H1 (cell line): ENCODE measurements around the gene SPPL2B. TPM values are rescaled to one million over a fixed set of nuclear protein-coding genes. Genes with fewer than 3 reads are reported as not detected.

Source experiments
- CTCF ChIA-PET: fragments of 300-600 bp; sonication (Branson Sonifier 250); formaldehyde crosslinking; loops from one replicate; lab custom pipeline; 2021; ENCODE audit not compliant: partially characterized antibody; lab: Charles Lee
- POLR2A ChIA-PET: fragments of 300-600 bp; sonication (Branson Sonifier 250); formaldehyde crosslinking; loops from one replicate; lab custom pipeline; 2021; ENCODE audit warnings: inconsistent platforms; ENCODE audit not compliant: partially characterized antibody; lab: Charles Lee
- DNase-seq, 2 experiments: peaks; one replicate each; pipeline versions ENCODE4 v3.0.0 to v3.0.0-alpha.2; 2010 to 2022; ENCODE audit warnings: low spot score in 2 of 2, low read depth in 1 of 2, mixed read lengths in 1 of 2
- FAIRE-seq: peaks from 2 replicates; lab custom pipeline; 2011; peaks lifted over from hg19 to GRCh38; lab: Jason Lieb, UNC
- H2AFZ ChIP-seq: 2 replicates; pipeline ENCODE4 v1.8.1; 2012; ENCODE audit warnings: low read length, inconsistent platforms
- H2AK5ac ChIP-seq: 2 replicates; pipeline ENCODE4 v1.6.1; 2013; ENCODE audit warnings: low read depth, low read length
- H2BK120ac ChIP-seq: replicated peaks from 2 replicates; pipeline ENCODE3; 2013; ENCODE audit warnings: low read depth, low read length, inconsistent platforms
- H2BK12ac ChIP-seq: 2 replicates; pipeline ENCODE4 v1.6.1; 2013; ENCODE audit warnings: low read depth, low read length
- H2BK15ac ChIP-seq: 2 replicates; pipeline ENCODE4 v1.6.1; 2013; ENCODE audit warnings: low read length
- H2BK20ac ChIP-seq: 2 replicates; pipeline ENCODE4 v1.6.1; 2013; ENCODE audit warnings: low read length
- H2BK5ac ChIP-seq: 2 replicates; pipeline ENCODE4 v1.6.1; 2013; ENCODE audit warnings: low read depth, low read length
- H3K14ac ChIP-seq: 2 replicates; pipeline ENCODE4 v1.6.1; 2013; ENCODE audit warnings: inconsistent platforms; ENCODE audit not compliant: insufficient read length
- H3K18ac ChIP-seq: 2 replicates; pipeline ENCODE4 v1.6.1; 2013; ENCODE audit warnings: low read length; ENCODE audit errors: extremely low read depth
- H3K23ac ChIP-seq: 2 replicates; pipeline ENCODE4 v1.6.1; 2013; ENCODE audit warnings: inconsistent platforms; ENCODE audit not compliant: insufficient read length
- H3K23me2 ChIP-seq: 2 replicates; pipeline ENCODE4 v1.6.1; 2013; ENCODE audit warnings: low read depth, low read length
- H3K27ac ChIP-seq: 2 replicates; pipeline ENCODE4 v1.6.1; 2011; ENCODE audit warnings: low read depth, low read length, inconsistent platforms
- H3K27me3 ChIP-seq, 4 experiments: replicated peaks in 1 of 4; 1 replicate in 1 of 4; 2 replicates in 3 of 4; pipeline versions ENCODE4 v1.6.1 to v1.8.1; 2011 to 2013; ENCODE audit warnings: low read length in 3 of 4, mild to moderate bottlenecking in 3 of 4, inconsistent platforms in 2 of 4, mixed read lengths in 2 of 4, moderate library complexity in 1 of 4; ENCODE audit not compliant: control insufficient read depth in 3 of 4, insufficient read depth in 3 of 4; ENCODE audit errors: extremely low read depth in 1 of 4
- H3K36me3 ChIP-seq, 4 experiments: 2 replicates each; pipeline versions ENCODE4 v1.6.1 to v1.8.1; 2011 to 2013; ENCODE audit warnings: mild to moderate bottlenecking in 4 of 4, low read length in 3 of 4, moderate library complexity in 2 of 4, control low read depth in 1 of 4, inconsistent platforms in 1 of 4; ENCODE audit not compliant: insufficient read depth in 4 of 4, control insufficient read depth in 2 of 4
- H3K4ac ChIP-seq: replicated peaks from 2 replicates; pipeline ENCODE3; 2013; ENCODE audit warnings: low read length, low read depth, mixed read lengths, inconsistent platforms; ENCODE audit not compliant: insufficient read length
- H3K4me1 ChIP-seq, 4 experiments: replicated peaks in 1 of 4; 1 replicate in 1 of 4; 2 replicates in 3 of 4; pipeline versions ENCODE4 v1.6.1 to v1.8.1; 2011 to 2013; ENCODE audit warnings: low read length in 3 of 4, inconsistent platforms in 2 of 4, mixed read lengths in 1 of 4; ENCODE audit not compliant: insufficient read depth in 4 of 4, control insufficient read depth in 3 of 4
- H3K4me2 ChIP-seq, 2 experiments: 2 replicates each; pipeline versions ENCODE4 v1.6.1 to v1.8.1; 2011 to 2013; ENCODE audit warnings: low read depth in 2 of 2, low read length in 2 of 2, control low read depth in 1 of 2, inconsistent platforms in 1 of 2, mild to moderate bottlenecking in 1 of 2; ENCODE audit not compliant: insufficient read depth in 1 of 2
- H3K4me3 ChIP-seq, 4 experiments: fragments of 200-600, 300-600 bp in 1 of 4; sonication (generic), shearing (Covaris generic), sonication (Bioruptor Twin) in 1 of 4; 2 replicates each; pipeline versions ENCODE4 v1.5.1 to v1.8.1; 2011 to 2016; ENCODE audit warnings: low read length in 4 of 4, low read depth in 3 of 4, control low read depth in 2 of 4, inconsistent platforms in 2 of 4, mild to moderate bottlenecking in 2 of 4, mixed read lengths in 1 of 4, moderate library complexity in 1 of 4; ENCODE audit not compliant: insufficient read depth in 2 of 4; ENCODE audit errors: extremely low read depth in 1 of 4
- H3K56ac ChIP-seq: replicated peaks from 2 replicates; pipeline ENCODE3; 2013; ENCODE audit warnings: low read depth, mild to moderate bottlenecking, mixed read lengths, low read length, inconsistent platforms; ENCODE audit not compliant: insufficient read length
- H3K79me1 ChIP-seq: 2 replicates; pipeline ENCODE4 v1.6.1; 2013; ENCODE audit warnings: low read depth, low read length, control low read depth
- H3K79me2 ChIP-seq, 2 experiments: 2 replicates each; pipeline versions ENCODE4 v1.6.1 to v1.8.1; 2012 to 2013; ENCODE audit warnings: low read length in 2 of 2, mild to moderate bottlenecking in 2 of 2, inconsistent platforms in 1 of 2; ENCODE audit not compliant: insufficient read depth in 2 of 2, control insufficient read depth in 1 of 2
- H3K9ac ChIP-seq, 4 experiments: replicated peaks in 1 of 4; 1 replicate in 1 of 4; 2 replicates in 3 of 4; pipeline versions ENCODE4 v1.6.1 to v1.8.1; 2011 to 2013; ENCODE audit warnings: low read depth in 3 of 4, low read length in 3 of 4, control low read depth in 2 of 4, mild to moderate bottlenecking in 2 of 4, moderate library complexity in 2 of 4, inconsistent platforms in 1 of 4; ENCODE audit errors: extremely low read depth in 1 of 4
- H3K9me3 ChIP-seq, 2 experiments: 2 replicates each; pipeline versions ENCODE4 v1.6.1 to v1.8.1; 2012 to 2013; ENCODE audit warnings: mild to moderate bottlenecking in 2 of 2, moderate library complexity in 2 of 2, control low read depth in 1 of 2, inconsistent platforms in 1 of 2, low read depth in 1 of 2, low read length in 1 of 2, mixed read lengths in 1 of 2; ENCODE audit not compliant: insufficient read depth in 2 of 2
- H4K20me1 ChIP-seq, 2 experiments: replicated peaks in 1 of 2; 2 replicates each; pipeline versions ENCODE3 to v1.8.1; 2011 to 2013; ENCODE audit warnings: inconsistent platforms in 2 of 2, low read length in 2 of 2, mild to moderate bottlenecking in 1 of 2; ENCODE audit not compliant: insufficient read depth in 2 of 2, control insufficient read depth in 1 of 2
- H4K5ac ChIP-seq: 2 replicates; pipeline ENCODE4 v1.6.1; 2013; ENCODE audit warnings: low read length, low read depth, mixed read lengths, inconsistent platforms; ENCODE audit not compliant: insufficient read length
- H4K8ac ChIP-seq: 2 replicates; pipeline ENCODE4 v1.8.0; 2013; ENCODE audit warnings: mild to moderate bottlenecking, moderate library complexity, low read length, inconsistent platforms; ENCODE audit not compliant: insufficient read depth; ENCODE audit errors: extremely low read depth
- H4K91ac ChIP-seq: replicated peaks from 2 replicates; pipeline ENCODE3; 2013; ENCODE audit warnings: low read length, mixed read lengths, inconsistent platforms; ENCODE audit not compliant: insufficient read length
- CHD2 ChIP-seq: IDR thresholded peaks from 2 replicates; pipeline ENCODE4 v1.6.1; 2012; ENCODE audit warnings: low read length, improper control_type of control experiment
- HDAC2 ChIP-seq, 2 experiments: fragments of 300-600 bp in 1 of 2; sonication (generic) in 1 of 2; IDR thresholded peaks; 2 replicates each; pipeline ENCODE4 v1.6.1; 2011 to 2012; ENCODE audit warnings: low read depth in 2 of 2, low read length in 2 of 2, mild to moderate bottlenecking in 2 of 2, moderate library complexity in 2 of 2, borderline replicate concordance in 1 of 2, inconsistent platforms in 1 of 2
- WGBS, 2 experiments: shearing (Covaris generic) in 1 of 2; methylation state at CpG; one replicate each; pipeline versions ENCODE4 v1.1.6 to v1.1.7; 2013 to 2015; ENCODE audit warnings: low lambda C conversion rate in 2 of 2, mixed read lengths in 2 of 2, inconsistent platforms in 1 of 2, low coverage in 1 of 2, missing lambda C conversion rate in 1 of 2; ENCODE audit not compliant: insufficient replicate concordance in 2 of 2, insufficient coverage in 1 of 2, insufficient read length in 1 of 2; ENCODE audit errors: extremely low coverage in 1 of 2, missing lambda C conversion rate in 1 of 2; 5-methylcytosine and 5-hydroxymethylcytosine counted together
- polyA plus RNA-seq, 7 experiments: library from polyadenylated mRNA; depleted of rRNA in 3 of 7; stranded (reverse) in 5 of 7; unstranded in 2 of 7; fragments of >200 nt in 5 of 7; fragments of 200-250 nt in 2 of 7; gene quantifications; 1 replicate in 5 of 7; 2 replicates in 1 of 7; 4 replicates in 1 of 7; pipeline versions ENCODE4 v1.2.1 to v1.2.3, GENCODE V29; 2011 to 2013; ENCODE audit warnings: missing spikeins in 2 of 7, mixed read lengths in 2 of 7
- total RNA-seq: library from RNA; stranded (reverse); fragmentation: NEBNext Ultra II Directional; extraction: Animal tissue kit (Norgen Biotek cat#: 25700); gene quantifications from 2 replicates; pipeline ENCODE4 v1.2.1, GENCODE V29; 2021

SPPL2B gene
- total and polyA plus RNA-seq, 2 of the 8 experiments (the other 6 are each of a cell fraction or from before 2014, with no cell fraction given), result 34.8 to 55.7 TPM

DNA sequence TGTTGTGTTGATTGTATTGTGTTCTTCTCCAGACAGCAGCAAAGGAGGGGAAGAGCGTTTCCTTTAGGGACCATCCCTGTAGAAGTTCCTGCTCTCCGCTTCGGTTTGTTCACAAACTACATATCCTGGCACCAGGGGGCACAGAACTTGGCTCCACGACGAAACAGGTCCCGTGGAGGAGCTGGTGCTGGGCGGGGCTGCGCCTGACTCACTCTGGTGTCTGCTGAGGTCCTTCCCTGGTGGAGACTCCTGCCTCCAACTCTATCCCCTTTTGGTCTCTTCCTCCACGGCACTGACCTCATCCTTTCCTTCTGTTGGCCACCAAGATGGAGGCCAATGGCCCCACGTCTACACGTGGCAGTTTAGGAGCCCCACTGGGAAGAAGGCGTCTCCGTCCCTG lies 46.3 kb downstream of the SPPL2B start:
- no peak overlapping the region for H3K9ac ChIP-seq
- no peaks in the 10 kb centered on the region for H4K20me1 ChIP-seq
- H3K4ac ChIP-seq, result no peak overlapping the region
- H3K23ac ChIP-seq, result no peak overlapping the region
- H2BK20ac ChIP-seq, result no peak overlapping the region
- ChIA-PET POLR2A (no interaction called here), CTCF (no interaction called here)
- no peak overlapping the region for H2BK5ac ChIP-seq
- no peak overlapping the region for H3K14ac ChIP-seq
- FAIRE-seq (no peak), DNase-seq (no peak)
- H3K4me3 ChIP-seq, result no peak overlapping the region
- no peak overlapping the region for H3K18ac ChIP-seq
- no peak overlapping the region for H2BK12ac ChIP-seq
- H3K4me1 ChIP-seq, result no peaks in the 10 kb centered on the region
- no peak overlapping the region for H4K5ac ChIP-seq
- H3K56ac ChIP-seq, result no peak overlapping the region
- no peaks in the 10 kb centered on the region for H3K79me1 ChIP-seq
- no peak overlapping the region for H4K91ac ChIP-seq
- no peaks in the 10 kb centered on the region for H3K36me3 ChIP-seq
- H3K79me2 ChIP-seq, result no peaks in the 10 kb centered on the region
- H2AFZ ChIP-seq, result no peak overlapping the region
- WGBS, 2 experiments, result 85% methylated on average over 13 of the region's 13 CpGs; no CpG with 5 or more reads in 1 of the 2 experiments
- H3K4me2 ChIP-seq, result no peak overlapping the region
- no peak overlapping the region for H2BK120ac ChIP-seq
- H2AK5ac ChIP-seq, result no peak overlapping the region
- no peaks in the 10 kb centered on the region for H3K27me3 ChIP-seq
- no peak overlapping the region for H3K27ac ChIP-seq
- H3K23me2 ChIP-seq, result no peaks in the 10 kb centered on the region
- no peak overlapping the region for H2BK15ac ChIP-seq
- H4K8ac ChIP-seq, result no peak overlapping the region
- no peaks in the 10 kb centered on the region; a peak in 2 of 4 replicates for H3K9me3 ChIP-seq
- TF ChIP-seq HDAC2 (IDR thresholded peaks at IDR 0.05; ENCODE audit: borderline replicate concordance in 1 of 2, low read depth in 2 of 2, low read length in 2 of 2) (no peak), CHD2 (no peak)
